ENCODE measurements around the gene CSNK2A3. TPM values are rescaled to one million over a fixed set of nuclear protein-coding genes. Genes with fewer than 3 reads are reported as not detected.
A peak's percentile ranks its signal among the peaks of the same experiment; 100 is the strongest.
"Not testable (repeated sequence)": the region's sequence is repeated elsewhere in the genome, so short reads cannot be mapped to it uniquely, and the experiment has no call there.

The CSNK2A3 gene
- total RNA-seq, result 0.52 TPM

GRCh38 chr11:11352878-11353277 lies at the start of gene CSNK2A3:
Gene CSNK2A3 (minus strand): TSS chr11:11353250. CDS start chr11:11353119, 131 bp downstream.
- H3K27me3 ChIP-seq (ENCODE audit: control insufficient read depth in 3 of 3, insufficient read depth in 3 of 3, low read length in 3 of 3); H3K9ac ChIP-seq (ENCODE audit: low read depth in 1 of 3, low read length in 3 of 3); H3K9me3 ChIP-seq (ENCODE audit: control insufficient read depth in 3 of 3, low read length in 3 of 3); H3K27ac ChIP-seq (ENCODE audit: low read depth, low read length); H3K36me3 ChIP-seq (ENCODE audit: control insufficient read depth in 3 of 3, insufficient read depth in 3 of 3, low read length in 3 of 3); H3K4me3 ChIP-seq (ENCODE audit: low read length in 3 of 3): not testable (repeated sequence)
- H3K4me1 ChIP-seq (ENCODE audit: control insufficient read depth in 3 of 3, insufficient read depth in 3 of 3, low read length in 3 of 3), result peaks cover 14 to 20% (median 15%) of the 10 kb centered on the region in 3 donors

GRCh38 chr11:11401960-11402535 lies 49.0 kb upstream of the CSNK2A3 start:
- no peaks in the 10 kb centered on the region for H3K27me3 ChIP-seq (ENCODE audit: control insufficient read depth in 3 of 3, insufficient read depth in 3 of 3, low read length in 3 of 3)
- H3K9me3 ChIP-seq (ENCODE audit: control insufficient read depth in 3 of 3, low read length in 3 of 3), result no peaks in the 10 kb centered on the region
- no peak overlapping the region for H3K9ac ChIP-seq (ENCODE audit: low read depth in 1 of 3, low read length in 3 of 3)
- H3K4me3 ChIP-seq (ENCODE audit: low read length in 3 of 3), result no peak overlapping the region
- H3K27ac ChIP-seq (ENCODE audit: low read depth, low read length), result no peak overlapping the region
- H3K4me1 ChIP-seq (ENCODE audit: control insufficient read depth in 3 of 3, insufficient read depth in 3 of 3, low read length in 3 of 3), result peaks cover 20 to 22% (median 22%) of the 10 kb centered on the region in 3 donors
- no peaks in the 10 kb centered on the region for H3K36me3 ChIP-seq (ENCODE audit: control insufficient read depth in 3 of 3, insufficient read depth in 3 of 3, low read length in 3 of 3)

- no peaks in the 10 kb centered on the region for H3K36me3 ChIP-seq (ENCODE audit: control insufficient read depth in 3 of 3, insufficient read depth in 3 of 3, low read length in 3 of 3)
- no peak overlapping the region for H3K27ac ChIP-seq (ENCODE audit: low read depth, low read length)
- H3K9ac ChIP-seq (ENCODE audit: low read depth in 1 of 3, low read length in 3 of 3), result no peak overlapping the region
- H3K9me3 ChIP-seq (ENCODE audit: control insufficient read depth in 3 of 3, low read length in 3 of 3), result no peaks in the 10 kb centered on the region
- no peaks in the 10 kb centered on the region for H3K27me3 ChIP-seq (ENCODE audit: control insufficient read depth in 3 of 3, insufficient read depth in 3 of 3, low read length in 3 of 3)
- H3K4me3 ChIP-seq (ENCODE audit: low read length in 3 of 3), result no peak overlapping the region
- H3K4me1 ChIP-seq (ENCODE audit: control insufficient read depth in 3 of 3, insufficient read depth in 3 of 3, low read length in 3 of 3), result peaks cover 13 to 14% (median 14%) of the 10 kb centered on the region in 3 donors
Observed at GRCh38 chr11:11400635-11401232, 47.7 kb upstream of the CSNK2A3 start.

GRCh38 chr11:11400121-11400520 lies 47.1 kb upstream of the CSNK2A3 start:
- Histone ChIP-seq H3K9ac (ENCODE audit: low read depth in 1 of 3, low read length in 3 of 3) (no peak overlapping the region), H3K9me3 (ENCODE audit: control insufficient read depth in 3 of 3, low read length in 3 of 3) (no peaks in the 10 kb centered on the region), H3K27me3 (ENCODE audit: control insufficient read depth in 3 of 3, insufficient read depth in 3 of 3, low read length in 3 of 3) (no peaks in the 10 kb centered on the region), H3K27ac (ENCODE audit: low read depth, low read length) (no peak overlapping the region), H3K36me3 (ENCODE audit: control insufficient read depth in 3 of 3, insufficient read depth in 3 of 3, low read length in 3 of 3) (peaks cover 0 to 2% (median 0%) of the 10 kb centered on the region in 3 donors), H3K4me1 (ENCODE audit: control insufficient read depth in 3 of 3, insufficient read depth in 3 of 3, low read length in 3 of 3) (peaks cover 13 to 14% (median 14%) of the 10 kb centered on the region in 3 donors), H3K4me3 (ENCODE audit: low read length in 3 of 3) (no peak overlapping the region)

GRCh38 chr11:11397781-11398180 lies 44.7 kb upstream of the CSNK2A3 start:
- H3K27ac ChIP-seq (ENCODE audit: low read depth, low read length), result no peak overlapping the region
- H3K9me3 ChIP-seq (ENCODE audit: control insufficient read depth in 3 of 3, low read length in 3 of 3), result no peaks in the 10 kb centered on the region
- H3K4me3 ChIP-seq (ENCODE audit: low read length in 3 of 3), result no peak overlapping the region
- H3K36me3 ChIP-seq (ENCODE audit: control insufficient read depth in 3 of 3, insufficient read depth in 3 of 3, low read length in 3 of 3), result peaks cover 0 to 4% (median 0%) of the 10 kb centered on the region in 3 donors
- peaks cover 0 to 4% (median 0%) of the 10 kb centered on the region in 3 donors for H3K4me1 ChIP-seq (ENCODE audit: control insufficient read depth in 3 of 3, insufficient read depth in 3 of 3, low read length in 3 of 3)
- no peaks in the 10 kb centered on the region for H3K27me3 ChIP-seq (ENCODE audit: control insufficient read depth in 3 of 3, insufficient read depth in 3 of 3, low read length in 3 of 3)
- no peak overlapping the region for H3K9ac ChIP-seq (ENCODE audit: low read depth in 1 of 3, low read length in 3 of 3)

GRCh38 chr11:11397036-11397415 lies 44.0 kb upstream of the CSNK2A3 start:
- Histone ChIP-seq H3K9me3 (ENCODE audit: control insufficient read depth in 3 of 3, low read length in 3 of 3) (no peaks in the 10 kb centered on the region), H3K36me3 (ENCODE audit: control insufficient read depth in 3 of 3, insufficient read depth in 3 of 3, low read length in 3 of 3) (peaks cover 0 to 4% (median 0%) of the 10 kb centered on the region in 3 donors), H3K27me3 (ENCODE audit: control insufficient read depth in 3 of 3, insufficient read depth in 3 of 3, low read length in 3 of 3) (no peaks in the 10 kb centered on the region), H3K4me1 (ENCODE audit: control insufficient read depth in 3 of 3, insufficient read depth in 3 of 3, low read length in 3 of 3) (peaks cover 0 to 4% (median 0%) of the 10 kb centered on the region in 3 donors), H3K9ac (ENCODE audit: low read depth in 1 of 3, low read length in 3 of 3) (no peak overlapping the region), H3K27ac (ENCODE audit: low read depth, low read length) (no peak overlapping the region), H3K4me3 (ENCODE audit: low read length in 3 of 3) (no peak overlapping the region)

GRCh38 chr11:11396301-11397035 lies 43.4 kb upstream of the CSNK2A3 start:
- no peak overlapping the region for H3K4me3 ChIP-seq (ENCODE audit: low read length in 3 of 3)
- no peaks in the 10 kb centered on the region for H3K9me3 ChIP-seq (ENCODE audit: control insufficient read depth in 3 of 3, low read length in 3 of 3)
- peaks cover 4 to 6% (median 4%) of the 10 kb centered on the region in 3 donors for H3K4me1 ChIP-seq (ENCODE audit: control insufficient read depth in 3 of 3, insufficient read depth in 3 of 3, low read length in 3 of 3)
- H3K9ac ChIP-seq (ENCODE audit: low read depth in 1 of 3, low read length in 3 of 3), result no peak overlapping the region
- H3K27me3 ChIP-seq (ENCODE audit: control insufficient read depth in 3 of 3, insufficient read depth in 3 of 3, low read length in 3 of 3), result no peaks in the 10 kb centered on the region
- peaks cover 0 to 4% (median 0%) of the 10 kb centered on the region in 3 donors for H3K36me3 ChIP-seq (ENCODE audit: control insufficient read depth in 3 of 3, insufficient read depth in 3 of 3, low read length in 3 of 3)
- H3K27ac ChIP-seq (ENCODE audit: low read depth, low read length), result peak overlapping the region; percentile 27

- Histone ChIP-seq H3K4me3 (ENCODE audit: low read length in 3 of 3) (no peak overlapping the region), H3K9me3 (ENCODE audit: control insufficient read depth in 3 of 3, low read length in 3 of 3) (no peaks in the 10 kb centered on the region), H3K27ac (ENCODE audit: low read depth, low read length) (no peak overlapping the region)
Observed at GRCh38 chr11:11395126-11395525, 42.1 kb upstream of the CSNK2A3 start.

GRCh38 chr11:11394241-11394640 lies 41.2 kb upstream of the CSNK2A3 start:
- no peaks in the 10 kb centered on the region for H3K9me3 ChIP-seq (ENCODE audit: control insufficient read depth in 3 of 3, low read length in 3 of 3)
- no peak overlapping the region for H3K27ac ChIP-seq (ENCODE audit: low read depth, low read length)
- no peak overlapping the region for H3K9ac ChIP-seq (ENCODE audit: low read depth in 1 of 3, low read length in 3 of 3)
- H3K4me3 ChIP-seq (ENCODE audit: low read length in 3 of 3), result no peak overlapping the region
- H3K36me3 ChIP-seq (ENCODE audit: control insufficient read depth in 3 of 3, insufficient read depth in 3 of 3, low read length in 3 of 3), result peaks cover 0 to 4% (median 0%) of the 10 kb centered on the region in 3 donors
- no peaks in the 10 kb centered on the region for H3K27me3 ChIP-seq (ENCODE audit: control insufficient read depth in 3 of 3, insufficient read depth in 3 of 3, low read length in 3 of 3)
- H3K4me1 ChIP-seq (ENCODE audit: control insufficient read depth in 3 of 3, insufficient read depth in 3 of 3, low read length in 3 of 3), result peaks cover 5 to 7% (median 6%) of the 10 kb centered on the region in 3 donors

More at GRCh38 chr11:11395126-11395525, 42.1 kb upstream of the CSNK2A3 start:
- no peak overlapping the region for H3K9ac ChIP-seq (ENCODE audit: low read depth in 1 of 3, low read length in 3 of 3)
- H3K4me1 ChIP-seq (ENCODE audit: control insufficient read depth in 3 of 3, insufficient read depth in 3 of 3, low read length in 3 of 3), result peaks cover 4 to 6% (median 5%) of the 10 kb centered on the region in 3 donors
- H3K36me3 ChIP-seq (ENCODE audit: control insufficient read depth in 3 of 3, insufficient read depth in 3 of 3, low read length in 3 of 3), result peaks cover 0 to 4% (median 0%) of the 10 kb centered on the region in 3 donors
- no peaks in the 10 kb centered on the region for H3K27me3 ChIP-seq (ENCODE audit: control insufficient read depth in 3 of 3, insufficient read depth in 3 of 3, low read length in 3 of 3)
